GM23338 (cell line): Measurements from ENCODE around the gene SUSD4. TPM values are rescaled to one million over a fixed set of nuclear protein-coding genes. Genes with fewer than 3 reads are reported as not detected.

Source experiments
- ATAC-seq: fragments of 200-7000 bp; cut with Tn5 transposase; 3 replicates; pipeline ENCODE4 v1.9.1; 2020
- DNase-seq: peaks from one replicate; pipeline ENCODE4 v3.0.0-alpha.2; 2015; ENCODE audit warnings: low spot score
- H2AFZ ChIP-seq: fragments of 200-600 bp; sonication (generic); 2 replicates; pipeline ENCODE4 v1.8.0; 2016; ENCODE audit warnings: antibody characterized with exemption, mild to moderate bottlenecking, moderate library complexity
- H3F3A ChIP-seq: fragments of 200-600 bp; sonication (generic); replicated peaks from 2 replicates; pipeline ENCODE4 v1.8.0; 2017; ENCODE audit warnings: antibody characterized with exemption, mixed run types, low read depth
- H3K27ac ChIP-seq: fragments of 200-600 bp; sonication (generic); 2 replicates; pipeline ENCODE4 v1.6.1; 2016; ENCODE audit warnings: low read depth
- H3K27me3 ChIP-seq: fragments of 200-600 bp; sonication (generic); 2 replicates; pipeline ENCODE4 v1.8.0; 2016; ENCODE audit warnings: mild to moderate bottlenecking, mixed run types, moderate library complexity; ENCODE audit not compliant: insufficient read depth
- H3K36me3 ChIP-seq: fragments of 200-600 bp; sonication (generic); 2 replicates; pipeline ENCODE4 v1.8.0; 2016; ENCODE audit warnings: mild to moderate bottlenecking; ENCODE audit not compliant: insufficient read depth
- H3K4me1 ChIP-seq: fragments of 200-600 bp; sonication (generic); 2 replicates; pipeline ENCODE4 v1.8.0; 2016; ENCODE audit warnings: mild to moderate bottlenecking, moderate library complexity; ENCODE audit not compliant: insufficient read depth
- H3K4me2 ChIP-seq: fragments of 200-600 bp; sonication (generic); 2 replicates; pipeline ENCODE4 v1.7.1; 2017; ENCODE audit warnings: mixed run types
- H3K4me3 ChIP-seq: fragments of 200-600 bp; sonication (generic); 2 replicates; pipeline ENCODE4 v1.6.1; 2016; ENCODE audit warnings: mixed run types
- H3K79me2 ChIP-seq: fragments of 200-600 bp; sonication (generic); replicated peaks from 2 replicates; pipeline ENCODE4 v1.8.0; 2017; ENCODE audit warnings: mild to moderate bottlenecking; ENCODE audit not compliant: insufficient read depth
- H3K9me2 ChIP-seq: fragments of 200-600 bp; sonication (generic); 2 replicates; pipeline ENCODE4 v1.8.0; 2017; ENCODE audit not compliant: insufficient read depth
- H4K20me1 ChIP-seq: fragments of 200-600 bp; sonication (generic); replicated peaks from 2 replicates; pipeline ENCODE4 v1.8.0; 2017; ENCODE audit warnings: mild to moderate bottlenecking; ENCODE audit not compliant: insufficient read depth
- H3K27ac Mint-ChIP-seq: 2 replicates; pipeline ENCODE4 v1.8.0; 2020; ENCODE audit warnings: inconsistent platforms, mild to moderate bottlenecking, moderate library complexity, mixed read lengths
- H3K27me3 Mint-ChIP-seq: 3 replicates; pipeline ENCODE4 v1.8.0; 2022; ENCODE audit warnings: low read depth, mild to moderate bottlenecking, moderate library complexity, mixed read lengths, inconsistent platforms; ENCODE audit not compliant: insufficient read depth, poor library complexity
- H3K36me3 Mint-ChIP-seq: 3 replicates; pipeline ENCODE4 v1.8.0; 2021; ENCODE audit warnings: low read depth, mild to moderate bottlenecking, inconsistent platforms, moderate library complexity, mixed read lengths
- H3K4me1 Mint-ChIP-seq: 3 replicates; pipeline ENCODE4 v1.8.0; 2020; ENCODE audit warnings: mild to moderate bottlenecking, inconsistent platforms, mixed read lengths
- H3K4me3 Mint-ChIP-seq: 3 replicates; pipeline ENCODE4 v1.8.0; 2021; ENCODE audit warnings: moderate library complexity, mild to moderate bottlenecking, inconsistent platforms, mixed read lengths
- H3K9me3 Mint-ChIP-seq: 3 replicates; pipeline ENCODE4 v1.8.0; 2020; ENCODE audit warnings: moderate library complexity, mild to moderate bottlenecking, inconsistent platforms, mixed read lengths
- CTCF ChIP-seq, 2 experiments: fragments of 200-600 bp in 1 of 2; sonication (generic) in 1 of 2; conservative IDR thresholded peaks; 2 replicates each; pipeline versions ENCODE4 v1.5.1 to v1.6.1; 2016 to 2017; ENCODE audit warnings: antibody characterized with exemption in 2 of 2, low read depth in 2 of 2, mild to moderate bottlenecking in 2 of 2, moderate library complexity in 1 of 2
- ETS1 ChIP-seq: IDR thresholded peaks from 2 replicates; pipeline ENCODE4 v1.6.1; 2016; ENCODE audit warnings: antibody characterized with exemption
- EZH2 ChIP-seq: fragments of 200-600 bp; sonication (generic); IDR thresholded peaks from one replicate; pipeline ENCODE4 v1.8.0; 2017; ENCODE audit warnings: antibody characterized with exemption, mild to moderate bottlenecking, low read depth; ENCODE audit not compliant: unreplicated experiment
- EZH2phosphoT487 ChIP-seq: fragments of 200-600 bp; sonication (generic); IDR thresholded peaks from one replicate; pipeline ENCODE4 v1.8.1; 2018; ENCODE audit warnings: antibody characterized with exemption; ENCODE audit not compliant: unreplicated experiment
- JUNB ChIP-seq: IDR thresholded peaks from one replicate; pipeline ENCODE4 v1.6.1; 2016; ENCODE audit warnings: antibody characterized with exemption; ENCODE audit not compliant: unreplicated experiment
- NANOG ChIP-seq: IDR thresholded peaks from 2 replicates; pipeline ENCODE4 v1.6.1; 2016; ENCODE audit warnings: antibody characterized with exemption, borderline replicate concordance
- POLR2AphosphoS5 ChIP-seq: IDR thresholded peaks from 2 replicates; pipeline ENCODE4 v1.6.1; 2016; ENCODE audit warnings: antibody characterized with exemption, low read depth
- REST ChIP-seq: IDR thresholded peaks from one replicate; pipeline ENCODE4 v1.6.1; 2018; ENCODE audit warnings: antibody characterized with exemption; ENCODE audit not compliant: unreplicated experiment
- STAT1 ChIP-seq: IDR thresholded peaks from one replicate; pipeline ENCODE4 v1.6.1; 2016; ENCODE audit warnings: antibody characterized with exemption; ENCODE audit not compliant: unreplicated experiment
- ZNF114 ChIP-seq: fragments of 250-450 bp; sonication (Bioruptor Pico); IDR thresholded peaks from 2 replicates; pipeline ENCODE4 v1.5.0; 2020; ENCODE audit warnings: mild to moderate bottlenecking, moderate library complexity
- ZNF331 ChIP-seq: fragments of 250-450 bp; sonication (Bioruptor Pico); IDR thresholded peaks from 2 replicates; pipeline ENCODE4 v1.5.0; 2020; ENCODE audit warnings: low read depth, mild to moderate bottlenecking, moderate library complexity
- ZNF462 ChIP-seq: fragments of 250-450 bp; sonication (Bioruptor Pico); IDR thresholded peaks from 2 replicates; pipeline ENCODE4 v1.5.0; 2020; ENCODE audit warnings: mild to moderate bottlenecking, moderate library complexity
- polyA plus RNA-seq: library from polyadenylated mRNA; unstranded; fragments of >200 nt; fragmentation: Nextera tagmentation; extraction: Ambion mirVana; gene quantifications from 2 replicates; pipeline ENCODE4 v1.2.1, GENCODE V29; 2016
- total RNA-seq: library from RNA; depleted of rRNA; stranded (reverse); fragments of >200 nt; shearing (Covaris generic); gene quantifications from 2 replicates; pipeline ENCODE4 v1.2.3, GENCODE V29; 2014

The SUSD4 gene
- total and polyA plus RNA-seq, 2 experiments from 2014 or later = 2.3 to 3.6 TPM

GRCh38 chr1:223242971-223243370 lies 121.0 kb downstream of the SUSD4 start:
- Histone ChIP-seq H3F3A (no peaks in the 10 kb centered on the region), H3K9me2 (no peaks in the 10 kb centered on the region), H2AFZ (no peak overlapping the region), H3K27me3 (no peaks in the 10 kb centered on the region), H3K79me2 (no peaks in the 10 kb centered on the region), H4K20me1 (no peaks in the 10 kb centered on the region; the same call in 1 of the 2 replicates), H3K4me1 (no peaks in the 10 kb centered on the region), H3K27ac (no peak overlapping the region), H3K36me3 (no peaks in the 10 kb centered on the region), H3K4me3 (no peak overlapping the region), H3K4me2 (no peak overlapping the region)
- Mint-ChIP-seq H3K27me3 (peaks cover 2% of the 10 kb centered on the region), H3K27ac (no peak overlapping the region), H3K4me3 (no peak overlapping the region), H3K36me3 (no peaks in the 10 kb centered on the region), H3K4me1 (no peaks in the 10 kb centered on the region; the same call in 2 of the 3 replicates), H3K9me3 (no peaks in the 10 kb centered on the region)
- no peak for TF ChIP-seq EZH2
- no peak for TF ChIP-seq ZNF331
- no peak for TF ChIP-seq POLR2AphosphoS5
- TF ChIP-seq ZNF114 (CRISPR knock-in tag) = no peak
- no peak for TF ChIP-seq STAT1
- no peak for TF ChIP-seq EZH2phosphoT487
- no peak for TF ChIP-seq NANOG
- no peak for TF ChIP-seq CTCF (conservative IDR thresholded peaks at IDR 0.05; ENCODE audit: low read depth in 2 of 2)
- no peak for TF ChIP-seq ZNF462 (CRISPR knock-in tag)
- TF ChIP-seq ETS1 = no peak
- no peak for TF ChIP-seq REST
- no peak for TF ChIP-seq JUNB
- DNase-seq (no peak), ATAC-seq (no peak)
